T1000 (cell line): ENCODE results near the gene SSBP2.
A peak's percentile ranks its signal among the peaks of the same experiment; 100 is the strongest.
"Not testable (repeated sequence)": the region's sequence is repeated elsewhere in the genome, so short reads cannot be mapped to it uniquely, and the experiment has no call there.

Experiments used
- DNase-seq: peaks from one replicate; lab custom pipeline; 2025; ENCODE audit warnings: mixed read lengths; lab: John Stamatoyannopoulos, UW

SSBP2 gene

DNA sequence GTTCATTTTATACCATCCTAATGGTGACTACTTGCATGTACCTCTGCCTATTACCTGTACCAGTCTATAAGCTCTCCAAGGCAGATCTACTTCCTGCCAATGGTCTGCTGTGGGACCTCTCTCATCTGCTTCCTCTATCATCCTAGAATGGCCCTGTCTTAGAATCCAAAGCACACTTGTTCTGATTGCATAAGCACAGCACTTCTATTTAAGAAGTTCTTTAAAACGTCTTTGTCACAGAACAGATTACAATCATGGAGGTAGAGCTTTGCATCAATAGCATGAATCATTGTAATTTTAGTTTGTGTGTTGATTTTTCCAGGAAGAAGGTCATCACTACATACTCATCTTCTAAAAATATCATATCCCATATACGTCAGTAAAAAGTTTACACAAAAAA, 225.2 kb downstream of the SSBP2 start:
- no peak for DNase-seq

DNA sequence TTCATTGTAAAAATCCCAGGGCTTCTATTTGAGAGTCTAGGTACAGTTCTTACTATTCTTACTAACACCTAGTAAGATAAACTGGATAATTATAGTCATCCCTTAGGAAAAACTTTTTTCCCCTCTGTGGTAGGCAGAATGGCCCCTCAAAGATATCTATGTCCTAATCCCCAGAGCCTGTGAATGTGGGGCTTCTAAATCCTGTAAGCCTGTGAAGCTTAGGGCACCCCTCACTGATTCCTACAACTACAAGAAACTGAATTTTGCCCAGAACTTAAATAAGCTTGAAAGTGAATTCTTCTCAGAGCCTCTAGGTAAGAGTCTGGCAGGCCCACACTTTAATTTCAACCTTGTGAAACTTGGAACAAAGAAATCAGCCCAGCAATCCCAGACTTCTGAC, 226.9 kb downstream of the SSBP2 start:
- no peak for DNase-seq

DNA sequence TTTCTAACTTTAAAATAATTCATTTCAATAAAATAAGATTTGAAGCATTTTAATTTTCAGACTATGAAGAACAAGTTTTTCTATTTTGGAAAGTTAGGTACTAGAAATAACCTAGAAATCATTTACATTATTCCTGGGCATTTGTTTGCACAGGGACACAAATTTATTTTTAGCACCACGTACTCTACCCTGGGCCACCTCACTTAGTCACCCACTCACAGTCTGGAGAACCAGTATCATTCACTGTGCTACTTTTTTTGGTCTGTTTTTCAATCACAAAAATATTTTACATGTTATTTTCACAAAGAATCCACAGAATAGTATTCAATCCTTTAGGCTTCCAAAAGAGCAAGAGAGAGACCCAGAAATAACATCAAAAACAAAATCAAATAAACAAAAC, 228.3 kb downstream of the SSBP2 start:
- no peak for DNase-seq

DNA sequence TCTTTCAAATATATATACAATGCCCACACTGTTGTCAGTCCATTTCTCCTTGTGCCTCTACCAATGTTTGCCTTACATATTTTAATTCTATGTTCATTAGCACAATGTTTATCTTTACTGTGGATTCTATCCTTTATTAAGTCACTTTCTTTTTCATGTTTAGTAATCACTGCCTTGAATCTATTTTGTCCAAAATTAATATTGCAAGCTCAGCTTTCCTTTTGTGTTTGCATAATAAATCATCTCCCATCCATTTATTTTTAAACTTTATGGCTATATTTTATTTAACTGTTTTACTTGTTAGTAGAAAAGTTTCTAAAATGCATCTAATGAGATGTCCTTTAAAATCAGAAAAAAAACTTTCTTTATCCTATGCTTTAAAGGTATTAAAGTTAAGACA, 230.1 kb downstream of the SSBP2 start:
- DNase-seq, result no peak

DNA sequence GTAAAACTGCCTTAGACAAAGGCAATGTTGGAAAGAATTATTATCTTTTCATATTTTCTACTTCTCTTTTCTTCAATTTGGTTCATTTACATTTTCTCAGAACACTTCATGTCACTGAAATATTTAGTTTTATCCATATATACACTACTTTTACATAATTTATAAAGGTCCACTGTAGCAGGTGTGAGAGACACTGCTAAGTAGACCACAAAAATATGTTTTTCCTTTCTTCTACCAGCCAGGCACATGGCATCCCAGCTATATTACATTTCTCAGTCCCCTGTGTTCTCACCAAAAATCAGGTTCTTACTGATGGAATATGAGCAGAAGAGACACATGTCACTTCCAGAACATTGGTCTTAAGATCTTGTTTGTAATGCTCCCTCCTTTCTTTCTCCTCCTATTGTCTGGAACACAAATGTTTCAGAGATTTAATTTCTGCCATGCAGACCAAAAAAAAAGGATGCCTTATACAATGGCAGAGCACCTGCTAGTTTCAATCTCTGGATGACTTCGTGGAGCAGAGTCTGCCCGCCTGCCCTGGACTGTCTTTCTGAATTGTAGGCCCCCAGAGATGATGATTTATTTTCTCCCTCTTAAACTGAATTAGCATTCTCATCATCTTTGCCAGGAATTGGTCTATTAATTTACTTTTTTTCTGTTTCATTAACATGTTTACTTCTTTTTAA, 231.5 kb downstream of the SSBP2 start:
- DNase-seq, result no peak

DNA sequence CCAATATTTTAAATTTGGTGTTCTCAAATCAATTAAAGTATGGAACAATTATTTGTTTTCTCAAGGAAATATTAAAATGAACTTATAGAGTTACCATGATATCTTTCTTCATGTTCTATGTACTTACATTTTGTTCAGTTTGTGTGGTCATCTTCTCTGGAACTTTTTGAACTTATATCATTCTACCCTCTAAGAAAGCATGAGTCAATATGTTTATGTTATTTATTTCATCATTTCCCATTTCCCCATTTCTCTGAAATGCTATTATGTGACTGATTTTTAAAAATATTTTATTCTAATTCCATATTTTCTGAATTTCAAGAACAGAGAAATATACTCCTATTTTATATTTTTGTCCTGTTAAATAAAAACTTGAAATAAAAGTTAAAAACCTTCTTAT, 233.4 kb downstream of the SSBP2 start:
- no peak for DNase-seq

DNA sequence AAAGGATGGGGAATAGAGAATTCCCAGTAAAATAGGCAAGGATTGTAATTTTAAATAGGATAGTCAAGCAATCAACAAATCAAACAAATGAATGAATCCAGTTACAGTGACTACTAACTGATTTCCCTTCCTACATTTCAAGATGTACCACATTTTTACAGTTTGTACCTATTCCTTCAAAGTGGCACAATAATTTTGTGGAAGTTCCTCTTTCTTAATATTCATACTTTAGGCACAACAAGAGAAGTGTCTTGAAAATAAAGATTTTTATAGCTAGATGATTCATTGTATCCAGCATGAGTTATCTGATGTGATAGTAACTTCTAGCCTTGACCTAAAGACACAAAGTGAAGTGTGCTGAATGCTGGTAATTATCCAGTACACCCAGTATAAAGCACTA, 234.8 kb downstream of the SSBP2 start:
- DNase-seq, result no peak

DNA sequence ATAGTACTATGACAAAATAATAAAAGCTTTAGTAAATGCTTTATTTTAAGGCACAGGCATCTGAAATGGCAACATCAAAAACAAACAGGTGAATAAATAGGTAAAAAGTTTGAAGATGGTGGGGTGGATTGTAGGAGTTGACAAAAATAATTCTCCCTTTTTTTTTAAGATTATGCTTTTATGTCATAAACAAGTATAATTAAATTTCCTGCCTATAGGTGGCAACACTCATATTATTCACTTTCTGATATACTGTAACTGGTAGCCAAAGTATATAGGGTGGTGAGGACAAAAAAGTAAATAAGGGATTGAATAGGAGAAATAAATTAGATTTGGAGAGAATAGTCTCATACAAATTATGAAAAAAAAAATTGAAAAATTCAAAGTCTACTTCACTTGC, 236.9 kb downstream of the SSBP2 start:
- no peak for DNase-seq

DNA sequence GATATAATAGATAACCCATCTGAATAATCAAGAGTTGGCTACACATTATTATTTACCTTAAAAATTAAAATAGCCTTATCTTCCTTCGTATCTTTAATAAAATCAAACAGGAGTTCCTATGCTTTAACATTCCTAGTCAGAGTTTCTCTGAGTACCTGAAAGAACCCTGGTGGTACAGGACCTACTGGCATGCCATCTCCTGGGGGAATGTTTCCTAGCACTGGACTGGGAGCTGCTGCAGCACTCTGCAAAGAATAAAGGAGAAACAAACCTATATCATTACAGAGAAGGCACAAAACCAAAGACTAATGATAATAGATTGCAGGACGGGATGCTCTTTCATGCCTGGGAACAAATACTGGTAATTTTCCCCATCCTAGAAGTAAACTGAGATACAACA, 237.4 kb downstream of the SSBP2 start:
- DNase-seq, result no peak

DNA sequence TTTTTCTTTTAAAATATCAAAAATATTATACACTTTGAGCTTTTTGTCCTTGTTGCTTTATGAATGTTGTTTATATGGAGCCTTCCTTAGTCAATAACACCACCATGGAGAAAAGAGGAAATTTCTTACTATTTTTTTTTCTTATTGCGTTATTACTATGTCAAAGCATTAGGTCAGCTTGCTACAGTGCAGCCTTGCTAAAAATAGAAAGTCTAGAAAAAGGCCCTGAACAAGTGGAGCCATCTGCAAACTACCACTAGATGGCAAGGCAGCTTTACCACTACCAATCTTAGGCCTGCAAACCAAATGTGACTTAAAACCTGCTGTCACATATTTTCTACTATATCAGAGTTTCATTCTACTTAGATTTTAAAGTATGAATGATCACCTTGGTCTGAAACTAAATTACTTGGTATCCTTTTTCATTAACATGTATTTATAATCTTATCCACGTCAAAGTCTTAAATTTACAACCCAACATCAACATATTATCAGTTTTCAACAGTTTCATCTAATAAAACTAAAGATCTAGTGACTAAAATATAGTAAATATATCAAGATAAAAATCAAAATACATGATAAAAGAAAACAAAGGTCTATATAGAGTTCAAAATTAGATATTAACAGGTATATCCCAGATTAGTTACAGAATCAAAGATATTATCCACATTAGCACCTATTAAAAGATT, 243.9 kb downstream of the SSBP2 start:
- DNase-seq, result peak; percentile 2

DNA sequence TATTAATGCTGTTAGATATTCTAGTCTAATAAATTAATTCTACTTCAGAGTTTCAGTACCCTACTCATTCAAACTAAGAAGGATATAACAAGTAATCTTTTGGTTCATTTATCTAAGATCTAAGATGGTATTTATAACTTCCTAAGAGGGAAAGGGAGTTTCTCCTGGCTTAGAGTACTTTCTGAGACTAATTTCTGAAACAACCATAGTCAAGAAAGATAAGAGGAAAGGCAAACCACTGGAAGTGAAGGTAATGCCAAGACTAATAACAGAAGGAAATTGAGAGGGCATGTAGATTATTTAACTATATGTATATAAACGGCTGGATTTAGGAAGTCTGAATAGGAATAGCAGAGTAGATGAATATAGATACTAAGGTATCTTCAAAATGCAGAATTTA, 244.5 kb downstream of the SSBP2 start:
- DNase-seq, result no peak

DNA sequence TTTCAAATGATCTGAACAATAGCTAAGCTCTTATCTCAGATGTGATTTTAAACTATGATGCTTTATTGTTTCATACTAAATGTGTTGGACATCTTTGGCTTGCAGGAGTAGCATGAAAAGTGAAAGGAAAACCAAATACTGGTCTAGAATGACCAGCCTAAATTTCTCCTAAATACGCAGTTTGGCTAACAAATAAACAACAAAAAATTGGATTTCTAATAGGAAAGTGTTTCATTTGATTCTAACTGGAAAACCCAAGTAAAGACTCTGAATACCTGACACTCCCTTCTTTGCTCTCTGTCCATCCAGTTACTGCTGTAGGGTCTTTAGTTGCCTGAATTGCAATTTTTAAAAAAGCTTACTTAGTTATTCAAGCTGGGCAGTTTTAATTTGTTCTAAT, 245.2 kb downstream of the SSBP2 start:
- DNase-seq, result no peak

DNA sequence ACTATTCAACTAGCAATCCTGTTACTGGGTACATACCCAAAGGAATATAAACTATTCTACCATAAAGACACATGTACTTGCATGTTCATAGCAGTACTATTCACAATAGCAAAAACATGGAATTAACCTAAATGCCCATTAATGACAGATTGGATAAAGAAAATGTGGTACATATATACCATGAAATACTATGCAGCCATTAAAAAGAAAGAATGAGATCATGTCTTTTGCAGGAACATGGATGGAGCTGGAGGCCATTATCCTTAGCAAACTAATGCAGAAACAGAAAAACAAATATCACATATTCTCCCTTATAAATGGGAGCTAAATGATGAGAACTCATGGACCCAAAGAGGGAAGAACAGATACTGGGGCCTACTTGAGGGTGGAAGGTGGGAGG, 247.3 kb downstream of the SSBP2 start:
- not testable (repeated sequence) for DNase-seq

DNA sequence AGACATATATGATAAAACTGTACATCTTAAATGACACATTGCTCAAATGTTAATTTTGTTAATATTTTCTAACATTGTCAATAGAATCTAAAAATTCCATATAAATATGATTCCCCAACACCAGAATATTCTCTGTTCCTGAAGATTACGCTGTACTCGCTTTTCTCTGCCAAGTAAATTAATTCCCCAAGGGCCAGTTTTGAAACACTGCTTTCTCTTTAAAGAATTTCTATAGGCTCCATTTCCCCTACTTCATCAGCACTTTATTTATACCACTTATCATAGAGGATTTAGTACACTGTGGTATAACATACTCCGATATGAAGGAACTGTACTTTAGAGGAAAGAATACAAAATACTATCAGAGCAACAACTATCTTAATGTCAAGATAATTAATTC, 255.6 kb downstream of the SSBP2 start:
- no peak for DNase-seq

DNA sequence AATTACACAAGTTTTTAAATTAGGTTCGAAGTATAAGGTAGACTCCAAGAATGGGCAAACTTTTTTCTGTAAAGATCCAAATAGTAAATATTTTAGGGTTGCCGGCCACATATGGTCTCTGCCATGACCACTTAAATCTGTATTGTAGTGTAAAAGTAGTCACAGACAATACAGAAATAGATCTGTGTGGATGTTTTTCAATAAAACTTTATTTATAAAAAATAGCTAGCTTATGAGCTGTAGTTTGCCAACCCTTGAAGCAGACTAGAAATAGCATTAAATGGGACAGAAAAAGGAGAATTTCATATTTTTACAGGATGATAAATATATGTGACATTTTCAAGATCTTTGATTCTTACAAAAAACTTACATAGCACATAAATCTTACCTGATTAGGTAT, 262.0 kb downstream of the SSBP2 start:
- no peak for DNase-seq

DNA sequence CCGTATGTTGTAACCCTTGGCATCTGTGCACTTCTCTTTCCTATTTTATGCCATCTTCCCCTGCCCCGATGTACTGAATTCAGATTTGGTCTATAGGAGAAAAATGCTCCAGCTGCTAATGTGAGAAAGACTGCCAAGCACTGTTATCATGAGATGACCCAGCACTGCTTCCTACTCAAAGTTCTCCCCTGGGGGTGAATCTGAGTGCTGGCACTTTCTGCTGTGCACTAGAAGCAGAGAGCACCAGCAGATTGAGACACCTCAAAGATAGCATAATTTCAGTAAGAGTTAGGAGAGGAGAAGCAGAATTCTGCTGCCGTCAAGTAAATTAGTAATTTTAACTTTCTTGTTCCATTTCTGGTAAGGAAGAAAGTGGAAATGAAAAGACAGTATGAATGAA, 264.2 kb downstream of the SSBP2 start:
- DNase-seq, result no peak

DNA sequence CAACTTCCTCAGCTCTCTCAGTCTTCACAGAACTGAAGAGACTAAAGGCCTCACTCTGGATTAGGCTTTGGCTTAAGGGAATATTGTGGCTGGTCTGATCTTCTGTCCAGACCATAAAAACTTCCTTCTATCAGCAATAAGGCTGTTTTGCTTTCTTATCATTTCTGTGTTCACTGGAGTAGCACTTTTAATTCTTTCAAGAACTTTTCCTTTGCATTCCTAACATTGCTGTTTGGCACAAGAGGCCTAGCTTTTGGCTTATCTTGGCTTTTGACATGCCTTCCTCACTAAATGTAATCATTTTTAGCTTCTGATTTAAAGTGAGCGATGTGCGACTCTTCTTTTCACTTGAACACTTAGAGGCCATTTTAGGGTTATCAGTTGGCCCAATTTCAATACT, 268.3 kb downstream of the SSBP2 start:
- no peak for DNase-seq

DNA sequence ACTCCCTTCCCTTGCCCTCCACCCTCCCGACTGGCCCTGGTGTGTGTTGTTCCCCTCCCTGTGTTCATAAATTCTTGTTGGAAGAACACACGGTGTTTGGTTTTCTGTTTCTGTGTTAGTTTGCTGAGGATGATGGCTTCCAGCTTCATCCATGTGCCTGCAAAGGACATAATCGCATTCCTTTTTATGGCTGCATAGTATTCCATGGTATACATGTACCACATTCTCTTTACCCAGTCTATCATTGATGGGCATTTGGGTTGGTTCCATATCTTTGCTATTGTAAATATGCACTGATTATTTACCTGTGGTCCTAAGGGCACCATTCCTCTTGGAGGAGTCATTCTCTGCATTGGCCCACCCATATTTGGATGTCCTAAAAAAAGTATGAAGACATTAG, 277.5 kb downstream of the SSBP2 start:
- not testable (repeated sequence) for DNase-seq

DNA sequence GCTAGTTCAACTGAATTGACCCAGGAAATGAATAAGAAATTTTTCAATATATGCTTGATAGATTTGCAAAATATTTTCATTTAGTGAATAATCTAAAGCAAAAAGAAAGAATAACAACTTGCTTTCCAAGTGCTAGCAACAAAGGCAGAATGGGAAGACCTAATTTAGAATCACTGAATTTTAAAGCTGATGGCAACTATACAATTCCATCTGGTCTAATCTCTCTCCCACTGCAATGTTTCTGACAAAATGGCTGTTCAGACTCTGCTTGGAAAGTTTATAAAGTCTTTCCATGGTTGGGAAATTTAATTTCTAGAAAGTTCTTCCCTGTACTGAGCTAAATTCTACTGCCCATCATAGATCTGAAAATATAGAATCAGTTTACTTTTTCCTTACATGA, 281.2 kb downstream of the SSBP2 start:
- DNase-seq, result no peak

DNA sequence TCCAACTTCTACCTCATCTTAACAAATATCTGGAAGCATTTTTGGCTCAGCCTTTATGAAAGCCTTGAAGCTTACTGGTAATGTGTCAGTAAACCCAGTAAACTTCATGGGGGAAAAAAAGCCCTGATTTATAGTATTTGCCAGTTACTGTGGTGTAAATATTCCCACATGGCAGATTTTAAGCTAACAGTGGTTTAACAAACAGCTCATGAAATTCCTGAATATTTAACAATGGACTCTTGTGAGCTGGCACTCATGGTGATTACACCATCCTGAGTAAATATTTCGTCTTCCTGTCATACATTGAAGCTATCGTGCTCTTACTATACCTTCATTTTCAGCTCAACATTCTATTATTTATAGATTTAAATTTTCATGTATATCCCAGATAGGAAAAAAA, 300.0 kb downstream of the SSBP2 start:
- DNase-seq, result no peak

DNA sequence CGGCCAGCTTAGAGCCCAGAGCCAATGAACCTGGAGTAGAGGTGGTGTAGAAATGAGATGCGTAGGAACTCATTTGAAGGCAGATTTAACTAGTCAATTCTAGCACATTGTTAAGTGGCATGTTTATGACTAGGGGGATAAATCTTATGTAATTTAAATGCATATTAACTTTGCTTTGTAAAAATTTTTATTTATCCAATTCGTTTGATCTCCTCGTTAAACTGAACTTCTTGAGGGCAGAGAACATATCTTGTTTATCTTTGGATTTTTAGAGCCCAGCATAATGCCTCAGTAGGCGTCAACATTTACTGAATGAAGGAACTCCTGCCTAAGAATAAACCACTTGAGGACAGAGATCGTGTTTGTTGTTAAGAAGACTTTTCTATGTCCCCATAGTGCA, 315.9 kb downstream of the SSBP2 start:
- no peak for DNase-seq

DNA sequence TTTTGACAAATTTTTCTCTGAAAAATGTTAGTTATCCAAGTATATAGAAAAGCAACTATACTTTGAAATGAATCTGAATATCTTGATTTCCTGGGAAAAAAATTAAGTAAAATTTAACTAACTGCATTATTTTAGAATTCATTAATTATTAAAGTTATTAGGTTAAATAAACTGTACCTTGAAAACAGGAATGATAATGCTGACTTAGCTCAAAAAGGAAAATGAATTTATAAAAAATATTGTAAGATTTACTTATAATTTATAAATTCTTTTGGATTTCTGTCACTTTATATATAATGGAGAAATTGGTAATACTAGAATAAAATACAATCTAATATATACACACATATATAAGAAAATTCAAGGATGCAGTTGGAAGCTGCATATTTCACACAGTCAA, 320.9 kb downstream of the SSBP2 start:
- no peak for DNase-seq

DNA sequence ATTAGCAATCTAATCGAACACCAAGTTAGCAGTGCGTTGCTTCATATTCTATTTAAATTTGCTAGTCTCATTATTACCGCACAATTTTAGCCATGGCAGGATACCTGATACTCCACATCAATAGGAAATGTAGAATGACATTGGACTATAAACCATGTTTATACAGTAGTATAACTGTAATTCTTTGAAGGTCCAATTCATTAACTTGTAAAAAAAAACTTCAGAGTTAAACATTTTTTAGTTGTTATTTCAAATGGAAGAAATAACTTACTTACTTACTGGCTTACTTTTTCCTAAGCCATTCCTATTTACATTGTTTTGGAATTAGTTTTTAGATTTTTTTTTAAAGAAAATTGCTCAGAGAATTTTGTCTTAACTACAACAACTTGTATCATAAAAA, 321.5 kb downstream of the SSBP2 start:
- no peak for DNase-seq

DNA sequence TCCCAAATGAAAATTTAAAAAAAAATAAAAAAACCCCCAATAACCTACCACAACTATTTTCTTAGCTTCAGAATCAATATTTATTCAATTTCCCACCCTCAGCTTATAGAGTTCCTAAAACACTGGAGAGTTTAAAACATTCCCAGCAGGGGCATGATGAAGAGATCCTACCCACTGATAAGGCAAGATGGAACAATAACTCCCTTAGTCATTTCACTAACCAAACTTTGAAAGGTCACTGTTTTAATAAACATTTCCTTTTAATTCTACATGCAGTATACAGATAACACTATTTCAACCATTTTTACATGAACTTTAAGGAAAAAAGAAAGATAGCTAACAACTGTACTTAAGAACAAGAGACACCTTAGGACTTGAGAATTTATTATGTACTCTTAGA, 322.0 kb downstream of the SSBP2 start:
- DNase-seq, result no peak
